ENCODE measurements around the gene DOK7.

DNA sequence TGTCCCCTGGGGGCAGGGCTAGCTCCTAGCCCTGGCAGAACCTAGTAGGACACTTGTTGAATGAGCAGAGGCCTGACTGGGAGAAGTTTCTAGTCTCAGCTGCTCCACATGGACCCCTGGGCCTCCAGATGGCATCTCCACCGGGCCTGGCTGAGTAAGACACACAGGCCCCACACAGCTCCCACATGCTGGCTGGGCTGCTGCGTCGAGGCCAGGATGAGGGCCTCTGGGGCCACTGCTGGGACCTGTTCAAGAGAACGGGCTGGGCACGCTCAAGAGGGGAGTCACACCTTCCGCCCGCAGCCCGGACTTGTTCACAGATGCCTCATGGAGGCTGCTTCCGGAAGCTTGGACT, 25.5 kb upstream of the DOK7 start:
- TF ChIP-seq POLR2AphosphoS5 (IDR thresholded peaks at IDR 0.05; ENCODE audit: low read depth, low read length) (no peak), POLR2A (IDR thresholded peaks at IDR 0.05; ENCODE audit: low read depth, low read length) (no peak)
